ENCODE data around the gene NAT16. TPM values are rescaled to one million over a fixed set of nuclear protein-coding genes. Genes with fewer than 3 reads are reported as not detected.

NAT16 gene
- total RNA-seq, 1 donor from 2014 or later, result not detected

DNA sequence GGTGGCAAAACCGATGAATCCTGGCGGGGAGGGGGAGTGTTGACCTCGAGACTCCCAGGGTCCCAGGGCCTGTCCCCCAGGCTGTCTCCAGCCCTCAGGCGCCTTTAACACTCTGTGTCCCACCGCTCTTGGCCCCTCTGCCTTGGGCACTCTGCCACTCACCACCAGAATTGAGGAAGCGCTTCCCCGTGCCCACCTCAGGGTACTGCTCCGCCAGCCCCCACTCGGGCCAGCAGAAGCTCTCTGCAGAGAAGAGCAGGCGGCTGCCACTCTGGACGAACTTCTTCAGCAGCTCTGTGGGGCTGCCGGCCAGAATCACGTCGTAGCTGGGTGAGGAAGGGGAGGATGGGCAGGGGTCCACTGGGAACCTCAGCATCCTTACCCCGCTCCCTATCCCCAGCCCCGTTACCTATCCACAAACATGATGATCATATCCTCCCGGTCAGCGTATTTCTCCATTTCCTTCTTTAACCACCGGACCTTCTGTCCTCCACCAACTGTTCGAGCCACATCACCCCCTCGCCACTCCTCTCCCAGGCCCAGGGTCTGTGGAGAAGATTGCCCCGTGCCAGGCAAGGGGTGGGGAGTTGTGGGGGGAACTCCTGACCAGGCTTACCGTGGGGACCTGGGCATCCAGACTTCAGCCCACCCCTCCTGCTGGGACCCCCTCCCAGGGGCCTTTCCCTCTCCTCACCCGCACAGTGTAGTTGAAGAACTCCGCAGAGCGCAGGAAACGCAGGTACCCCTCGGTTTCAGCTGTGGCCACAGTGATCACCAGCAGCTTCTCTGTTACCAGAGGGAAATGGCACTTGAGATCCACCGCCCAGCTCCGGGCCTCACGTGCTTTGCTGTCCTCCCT lies 36.1 kb upstream of the NAT16 start:
- TF ChIP-seq, protein P1, sequence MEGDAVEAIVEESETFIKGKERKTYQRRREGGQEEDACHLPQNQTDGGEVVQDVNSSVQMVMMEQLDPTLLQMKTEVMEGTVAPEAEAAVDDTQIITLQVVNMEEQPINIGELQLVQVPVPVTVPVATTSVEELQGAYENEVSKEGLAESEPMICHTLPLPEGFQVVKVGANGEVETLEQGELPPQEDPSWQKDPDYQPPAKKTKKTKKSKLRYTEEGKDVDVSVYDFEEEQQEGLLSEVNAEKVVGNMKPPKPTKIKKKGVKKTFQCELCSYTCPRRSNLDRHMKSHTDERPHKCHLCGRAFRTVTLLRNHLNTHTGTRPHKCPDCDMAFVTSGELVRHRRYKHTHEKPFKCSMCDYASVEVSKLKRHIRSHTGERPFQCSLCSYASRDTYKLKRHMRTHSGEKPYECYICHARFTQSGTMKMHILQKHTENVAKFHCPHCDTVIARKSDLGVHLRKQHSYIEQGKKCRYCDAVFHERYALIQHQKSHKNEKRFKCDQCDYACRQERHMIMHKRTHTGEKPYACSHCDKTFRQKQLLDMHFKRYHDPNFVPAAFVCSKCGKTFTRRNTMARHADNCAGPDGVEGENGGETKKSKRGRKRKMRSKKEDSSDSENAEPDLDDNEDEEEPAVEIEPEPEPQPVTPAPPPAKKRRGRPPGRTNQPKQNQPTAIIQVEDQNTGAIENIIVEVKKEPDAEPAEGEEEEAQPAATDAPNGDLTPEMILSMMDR (IDR thresholded peaks at IDR 0.05), result no peak
- no peak for TF ChIP-seq EZH2phosphoT487 (IDR thresholded peaks at IDR 0.05)
- no peak for TF ChIP-seq EZH2 (IDR thresholded peaks at IDR 0.05)
- Histone ChIP-seq H3K79me2 (ENCODE audit: low read depth) (peaks cover 29% of the 10 kb centered on the region), H3F3A (ENCODE audit: low read depth) (peaks cover 12% of the 10 kb centered on the region), H3K27me3 (no peaks in the 10 kb centered on the region), H3K4me2 (peak overlapping the region; percentile 99), H3K4me1 (peaks cover 8% of the 10 kb centered on the region), H3K27ac (no peak overlapping the region), H3K4me3 (peak overlapping the region; percentile 91), H4K20me1 (ENCODE audit: low read depth) (no peaks in the 10 kb centered on the region), H3K9me3 (ENCODE audit: low read depth) (no peaks in the 10 kb centered on the region), H2AFZ (replicated peaks) (peak overlapping the region; percentile 92), H3K36me3 (no peaks in the 10 kb centered on the region), H3K9ac (no peak overlapping the region)
- Mint-ChIP-seq H3K4me1 (peaks cover 28% of the 10 kb centered on the region), H3K27me3 (ENCODE audit: insufficient read depth, low read depth) (peaks cover 12% of the 10 kb centered on the region), H3K27ac (peak overlapping the region; percentile 88), H3K36me3 (no peaks in the 10 kb centered on the region), H3K4me3 (peak overlapping the region; percentile 98), H3K9me3 (no peaks in the 10 kb centered on the region)
- no peak for DNase-seq (ENCODE audit: low spot score)

DNA sequence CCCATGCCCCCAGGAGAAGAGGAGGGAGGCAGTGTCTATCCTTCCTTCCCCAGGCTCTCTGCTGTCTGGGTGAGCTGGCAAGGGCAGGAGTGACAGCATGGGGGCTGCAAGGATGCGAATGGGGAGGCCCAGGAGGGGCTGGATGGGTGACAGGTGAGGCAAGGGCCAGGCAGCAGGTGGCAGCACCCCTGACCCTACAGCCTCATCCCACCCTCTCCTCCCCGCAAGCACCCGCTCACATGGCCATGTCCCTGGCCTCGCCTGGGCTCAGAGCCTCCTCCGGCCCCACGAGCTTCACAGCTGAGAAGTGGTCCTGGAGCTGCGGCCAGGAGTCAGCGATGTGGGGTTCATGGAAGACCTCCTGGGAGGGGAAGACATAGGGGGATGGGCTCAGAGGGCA lies 31.9 kb upstream of the NAT16 start:
- H3K9me3 ChIP-seq (ENCODE audit: low read depth), result no peaks in the 10 kb centered on the region
- no peak for DNase-seq (ENCODE audit: low spot score)
- H3K36me3 ChIP-seq, result no peaks in the 10 kb centered on the region
- no peaks in the 10 kb centered on the region for H3K9me3 Mint-ChIP-seq
- H3K4me1 Mint-ChIP-seq, result peaks cover 14% of the 10 kb centered on the region
- no peak for TF ChIP-seq EZH2phosphoT487 (IDR thresholded peaks at IDR 0.05)
- TF ChIP-seq, protein P1 (IDR thresholded peaks at IDR 0.05), result no peak
- no peak for TF ChIP-seq EZH2 (IDR thresholded peaks at IDR 0.05)
- no peaks in the 10 kb centered on the region for H4K20me1 ChIP-seq (ENCODE audit: low read depth)
- no peak overlapping the region for H2AFZ ChIP-seq (replicated peaks)
- H3K4me3 Mint-ChIP-seq, result no peak overlapping the region
- no peak overlapping the region for H3K4me2 ChIP-seq
- H3K79me2 ChIP-seq (ENCODE audit: low read depth), result no peaks in the 10 kb centered on the region
- no peak overlapping the region for H3K27ac Mint-ChIP-seq
- no peaks in the 10 kb centered on the region for H3K4me1 ChIP-seq
- no peak overlapping the region for H3K9ac ChIP-seq
- peaks cover 5% of the 10 kb centered on the region for H3K27me3 Mint-ChIP-seq (ENCODE audit: insufficient read depth, low read depth)
- no peak overlapping the region for H3K4me3 ChIP-seq
- no peak overlapping the region for H3K27ac ChIP-seq
- H3K36me3 Mint-ChIP-seq, result peaks cover 2% of the 10 kb centered on the region
- H3K27me3 ChIP-seq, result no peaks in the 10 kb centered on the region
- peaks cover 3% of the 10 kb centered on the region for H3F3A ChIP-seq (ENCODE audit: low read depth)

DNA sequence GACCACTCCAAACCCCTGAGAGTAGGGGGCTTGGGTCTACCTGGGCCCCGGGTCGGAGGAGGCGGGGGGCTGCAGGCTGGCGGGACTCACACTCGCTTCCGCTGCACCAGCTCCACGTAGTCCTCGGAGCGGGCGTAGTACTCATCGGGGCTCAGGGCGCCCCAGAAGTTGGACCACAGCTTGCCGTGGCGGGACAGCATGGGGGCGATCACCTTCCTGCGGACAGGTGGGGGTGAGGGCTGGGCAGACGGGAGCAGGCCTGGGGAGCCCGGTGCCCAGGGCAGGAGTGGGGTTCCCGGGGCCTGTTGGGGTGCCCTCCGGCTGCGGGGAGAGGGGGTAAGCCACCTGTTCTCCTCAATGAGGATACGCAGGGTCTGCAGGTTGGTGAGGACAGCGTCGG lies 31.4 kb upstream of the NAT16 start:
- no peak overlapping the region for H3K9ac ChIP-seq
- H3K4me1 Mint-ChIP-seq, result peaks cover 11% of the 10 kb centered on the region
- no peaks in the 10 kb centered on the region for H3F3A ChIP-seq (ENCODE audit: low read depth)
- H3K4me3 ChIP-seq, result no peak overlapping the region
- H3K27ac Mint-ChIP-seq, result no peak overlapping the region
- no peak overlapping the region for H2AFZ ChIP-seq (replicated peaks)
- H3K4me1 ChIP-seq, result no peaks in the 10 kb centered on the region
- no peaks in the 10 kb centered on the region for H3K27me3 ChIP-seq
- H4K20me1 ChIP-seq (ENCODE audit: low read depth), result no peaks in the 10 kb centered on the region
- no peaks in the 10 kb centered on the region for H3K79me2 ChIP-seq (ENCODE audit: low read depth)
- H3K27me3 Mint-ChIP-seq (ENCODE audit: insufficient read depth, low read depth), result peaks cover 5% of the 10 kb centered on the region
- H3K27ac ChIP-seq, result no peak overlapping the region
- H3K4me2 ChIP-seq, result no peak overlapping the region
- H3K36me3 Mint-ChIP-seq, result peaks cover 2% of the 10 kb centered on the region
- H3K9me3 Mint-ChIP-seq, result no peaks in the 10 kb centered on the region
- H3K4me3 Mint-ChIP-seq, result no peak overlapping the region
- no peak for TF ChIP-seq EZH2phosphoT487 (IDR thresholded peaks at IDR 0.05)
- no peak for TF ChIP-seq EZH2 (IDR thresholded peaks at IDR 0.05)
- TF ChIP-seq, protein P1 (IDR thresholded peaks at IDR 0.05), result no peak
- H3K9me3 ChIP-seq (ENCODE audit: low read depth), result no peaks in the 10 kb centered on the region
- H3K36me3 ChIP-seq, result no peaks in the 10 kb centered on the region
- no peak for DNase-seq (ENCODE audit: low spot score)

Measured in neural progenitor cell (in vitro differentiated cells).